RKO (cell line): ENCODE data around the gene MAD1L1.
"Not testable (repeated sequence)": the region's sequence is repeated elsewhere in the genome, so short reads cannot be mapped to it uniquely, and the experiment has no call there.

Experiments used
- DNase-seq: peaks from one replicate; pipeline ENCODE4 v3.0.0-alpha.2; 2016; ENCODE audit warnings: low spot score

The MAD1L1 gene

GRCh38 chr7:2173189-2173827 is 59.4 kb downstream of the MAD1L1 start:
- DNase-seq = no peak

- no peak for DNase-seq
Observed at GRCh38 chr7:2172311-2173188, 60.2 kb downstream of the MAD1L1 start.

GRCh38 chr7:2171855-2172254 is 60.9 kb downstream of the MAD1L1 start:
- DNase-seq = no peak

GRCh38 chr7:2170576-2171521 is 61.9 kb downstream of the MAD1L1 start:
- no peak for DNase-seq

GRCh38 chr7:2169923-2170575 is 62.7 kb downstream of the MAD1L1 start:
- no peak for DNase-seq

GRCh38 chr7:2168615-2169311 is 64.0 kb downstream of the MAD1L1 start:
- no peak for DNase-seq

GRCh38 chr7:2166625-2167280 is 66.0 kb downstream of the MAD1L1 start:
- DNase-seq = no peak

GRCh38 chr7:2165610-2166594 is 66.8 kb downstream of the MAD1L1 start:
- DNase-seq = no peak

GRCh38 chr7:2165239-2165609 is 67.5 kb downstream of the MAD1L1 start:
- no peak for DNase-seq

GRCh38 chr7:2164646-2165045 is 68.1 kb downstream of the MAD1L1 start:
- DNase-seq = no peak

GRCh38 chr7:2163600-2164555 is 68.9 kb downstream of the MAD1L1 start:
- no peak for DNase-seq

- no peak for DNase-seq
Observed at GRCh38 chr7:2162959-2163358, 69.8 kb downstream of the MAD1L1 start.

- DNase-seq = not testable (repeated sequence)
Observed at GRCh38 chr7:2162004-2162902, 70.5 kb downstream of the MAD1L1 start.

GRCh38 chr7:2159176-2159520 is 73.6 kb downstream of the MAD1L1 start:
- DNase-seq = no peak

GRCh38 chr7:2158331-2159175 is 74.2 kb downstream of the MAD1L1 start:
- DNase-seq = no peak
